GM12875 (cell line): ENCODE measurements around the gene MBP.

Experiments
- H3K4me3 ChIP-seq: one replicate; pipeline ENCODE4 v1.5.1; 2011; ENCODE audit warnings: low read depth, low read length, control low read depth
- TF ChIP-seq, protein P1 (sequence below): IDR thresholded peaks from 2 replicates; pipeline ENCODE4 v1.5.1; 2011; ENCODE audit warnings: low read depth, mild to moderate bottlenecking, control low read depth, inconsistent platforms, low read length, moderate library complexity, borderline replicate concordance; ENCODE audit not compliant: insufficient read depth

The MBP gene

DNA sequence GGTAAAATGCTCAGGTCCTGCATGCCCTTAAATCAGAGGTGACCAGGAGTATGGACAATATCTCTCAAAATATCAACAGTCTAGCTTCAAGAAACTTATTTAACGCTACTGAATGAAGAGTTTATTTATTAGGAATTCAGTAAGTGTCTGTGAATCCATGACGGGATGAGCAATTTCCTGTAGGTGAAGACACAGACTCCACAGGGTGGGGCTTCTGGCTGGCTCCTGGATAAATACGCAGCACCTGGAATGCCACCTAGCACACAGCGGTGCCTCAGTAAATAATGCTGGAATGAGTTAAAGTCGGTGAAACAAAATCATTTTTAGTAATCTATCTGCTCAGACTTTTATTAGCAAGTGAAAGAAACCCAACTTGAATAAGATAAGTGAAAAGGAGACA, 29.4 kb upstream of the MBP start:
- TF ChIP-seq, protein P1, sequence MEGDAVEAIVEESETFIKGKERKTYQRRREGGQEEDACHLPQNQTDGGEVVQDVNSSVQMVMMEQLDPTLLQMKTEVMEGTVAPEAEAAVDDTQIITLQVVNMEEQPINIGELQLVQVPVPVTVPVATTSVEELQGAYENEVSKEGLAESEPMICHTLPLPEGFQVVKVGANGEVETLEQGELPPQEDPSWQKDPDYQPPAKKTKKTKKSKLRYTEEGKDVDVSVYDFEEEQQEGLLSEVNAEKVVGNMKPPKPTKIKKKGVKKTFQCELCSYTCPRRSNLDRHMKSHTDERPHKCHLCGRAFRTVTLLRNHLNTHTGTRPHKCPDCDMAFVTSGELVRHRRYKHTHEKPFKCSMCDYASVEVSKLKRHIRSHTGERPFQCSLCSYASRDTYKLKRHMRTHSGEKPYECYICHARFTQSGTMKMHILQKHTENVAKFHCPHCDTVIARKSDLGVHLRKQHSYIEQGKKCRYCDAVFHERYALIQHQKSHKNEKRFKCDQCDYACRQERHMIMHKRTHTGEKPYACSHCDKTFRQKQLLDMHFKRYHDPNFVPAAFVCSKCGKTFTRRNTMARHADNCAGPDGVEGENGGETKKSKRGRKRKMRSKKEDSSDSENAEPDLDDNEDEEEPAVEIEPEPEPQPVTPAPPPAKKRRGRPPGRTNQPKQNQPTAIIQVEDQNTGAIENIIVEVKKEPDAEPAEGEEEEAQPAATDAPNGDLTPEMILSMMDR = no peak

DNA sequence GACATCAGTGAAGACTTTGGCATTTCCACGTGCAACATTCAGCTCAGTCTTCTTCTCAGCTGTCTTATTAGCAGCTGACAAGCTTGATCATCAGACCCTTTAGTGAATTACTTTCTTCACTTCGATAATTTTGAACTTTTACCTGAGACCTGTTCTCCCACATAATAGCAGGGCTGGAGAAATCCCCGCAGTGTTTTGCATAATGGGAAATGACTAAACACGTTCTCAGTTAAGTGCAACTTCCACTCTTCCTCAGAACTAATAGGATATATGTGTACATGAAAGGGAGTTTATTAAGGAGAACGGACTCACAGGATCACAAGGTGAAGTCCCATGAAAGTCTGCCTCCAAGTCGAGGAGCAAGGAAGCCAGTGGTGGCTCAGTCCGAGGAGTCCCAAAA, 28.8 kb upstream of the MBP start:
- TF ChIP-seq, protein P1 = no peak
- no peak overlapping the region for H3K4me3 ChIP-seq

More for the DNA sequence above, 29.4 kb upstream of the MBP start:
- H3K4me3 ChIP-seq = no peak overlapping the region

DNA sequence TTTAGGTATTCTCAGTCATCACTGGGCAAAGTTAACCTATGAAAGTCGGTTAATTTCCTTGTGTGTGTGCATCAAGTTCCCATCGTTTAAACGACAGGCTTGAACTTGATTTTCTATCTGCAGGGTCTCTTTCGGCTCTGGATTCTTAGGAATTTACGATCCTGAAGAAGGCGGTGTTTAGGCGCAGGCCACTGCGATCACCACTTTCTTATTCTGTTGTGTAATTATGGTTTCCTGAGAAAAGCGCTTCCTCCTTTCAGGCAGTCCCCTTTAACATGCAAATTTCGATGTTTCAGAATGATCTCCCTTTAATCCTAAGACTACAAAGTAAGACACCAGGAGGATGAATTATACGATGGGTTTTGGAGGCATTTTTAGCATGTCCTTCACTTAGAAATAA, 27.9 kb upstream of the MBP start:
- TF ChIP-seq, protein P1 = no peak
- H3K4me3 ChIP-seq = no peak overlapping the region

DNA sequence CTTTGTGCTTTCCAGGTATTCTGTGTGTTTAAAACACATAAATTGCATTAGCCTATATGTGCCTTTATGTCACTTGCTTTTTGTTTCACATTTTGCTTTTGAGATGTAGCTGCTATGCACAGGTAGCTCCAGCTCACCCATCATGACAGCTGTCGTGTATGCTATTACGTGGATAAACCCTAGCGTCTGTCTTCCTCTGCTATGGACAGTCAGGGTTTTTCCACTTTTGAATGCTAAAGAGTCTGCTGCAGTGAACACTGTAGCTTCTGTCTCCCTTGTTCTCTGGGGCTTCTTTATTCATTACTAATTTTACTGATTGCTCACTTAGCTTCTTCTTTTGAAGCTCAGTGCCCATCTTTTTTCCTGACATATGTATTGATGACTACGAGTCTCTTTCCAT, 24.7 kb upstream of the MBP start:
- TF ChIP-seq, protein P1 = no peak
- no peak overlapping the region for H3K4me3 ChIP-seq

DNA sequence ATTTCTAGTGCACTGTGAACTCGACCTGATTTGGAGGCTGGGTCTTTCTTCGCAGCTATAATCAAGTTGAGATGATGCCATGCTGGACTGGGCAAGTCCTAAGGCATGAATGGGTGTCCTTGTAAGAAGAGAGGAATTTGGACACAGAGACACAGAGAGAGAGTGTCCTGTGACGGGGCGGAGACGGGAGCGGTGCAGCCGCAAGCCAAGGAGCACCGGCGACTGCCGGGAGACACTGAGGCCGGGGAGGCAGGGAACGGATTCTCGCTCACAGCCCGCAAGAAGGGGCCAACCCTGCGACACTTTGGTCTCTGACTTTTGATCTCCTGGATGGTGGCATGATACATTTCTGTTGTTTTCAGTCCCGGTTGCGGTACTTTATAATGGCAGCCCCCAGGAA, 22.4 kb upstream of the MBP start:
- no peak overlapping the region for H3K4me3 ChIP-seq
- TF ChIP-seq, protein P1 = no peak

DNA sequence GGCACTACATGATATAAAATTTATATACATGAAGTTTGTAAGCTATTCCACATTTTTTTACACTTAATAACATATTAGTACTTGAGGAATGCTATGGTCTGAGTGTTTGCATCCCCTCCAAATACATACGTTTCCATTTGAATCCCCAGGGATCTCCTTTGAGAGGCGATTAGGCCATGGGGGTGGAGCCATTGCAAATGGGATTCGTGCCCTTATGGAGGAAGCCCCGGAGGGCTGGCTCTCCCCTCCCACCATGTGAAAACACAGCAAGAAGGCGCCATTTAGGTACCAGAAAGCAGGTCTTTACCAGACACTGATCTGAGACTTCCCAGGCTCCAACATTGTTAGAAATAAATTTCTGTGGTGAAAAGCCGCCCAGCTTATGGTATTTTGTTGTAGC, 20.8 kb upstream of the MBP start:
- H3K4me3 ChIP-seq = no peak overlapping the region
- TF ChIP-seq, protein P1 = no peak

DNA sequence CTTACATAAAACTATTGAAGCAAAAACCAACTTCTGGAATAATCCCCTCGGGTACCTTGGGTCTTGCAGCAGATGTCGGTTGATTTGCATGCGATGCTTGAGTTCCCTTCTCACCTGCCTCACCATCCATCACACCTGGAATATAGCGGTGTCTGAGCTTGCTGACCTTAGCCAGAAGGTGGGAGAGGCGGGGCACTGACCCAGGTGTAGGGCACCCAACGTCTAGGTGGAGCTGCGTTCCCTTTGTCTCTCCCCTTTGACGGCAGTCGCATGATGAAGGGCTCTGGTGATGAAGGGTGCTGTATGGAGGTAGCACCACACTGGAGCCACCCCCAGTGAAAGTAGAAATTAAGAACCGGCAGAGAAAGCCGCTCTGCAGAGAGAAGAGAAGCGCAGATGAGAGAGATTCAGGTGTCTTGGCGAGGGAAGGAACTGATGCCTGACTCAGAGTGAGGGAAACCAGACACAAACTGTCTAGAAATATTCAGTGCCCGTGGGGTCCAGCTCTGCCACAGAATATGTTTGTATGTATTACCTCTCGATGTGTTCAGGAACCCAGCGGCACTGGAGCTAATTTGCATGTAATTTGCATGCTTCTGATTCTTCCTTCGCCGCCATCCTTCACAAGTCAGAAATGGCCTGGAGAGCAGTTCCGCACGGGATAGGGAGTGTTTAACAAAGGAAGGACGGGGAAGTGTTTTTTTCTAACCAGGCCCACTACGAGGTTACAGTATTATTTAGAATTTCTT, 19.4 kb upstream of the MBP start:
- TF ChIP-seq, protein P1 = no peak
- no peak overlapping the region for H3K4me3 ChIP-seq
